NT2/D1 (cell line): ENCODE results near the gene GABBR2.

Experiments used
- SUZ12 ChIP-seq: IDR thresholded peaks from 2 replicates; pipeline ENCODE4 v1.6.1; 2011; ENCODE audit not compliant: insufficient read length, insufficient read depth; ENCODE audit errors: extremely low read depth
- YY1 ChIP-seq: IDR thresholded peaks from 2 replicates; pipeline ENCODE4 v1.6.1; 2011; ENCODE audit not compliant: insufficient read length, insufficient read depth
- ZNF274 ChIP-seq: IDR thresholded peaks from 2 replicates; pipeline ENCODE4 v1.6.1; 2011; ENCODE audit warnings: mild to moderate bottlenecking, low read depth, low read length

- TF ChIP-seq YY1 = no peak
- no peak for TF ChIP-seq ZNF274
- no peak for TF ChIP-seq SUZ12
Measured at GRCh38 chr9:98479449-98479848, 229.3 kb downstream of the GABBR2 start.
